GM21529 (cell line): ENCODE measurements around the gene FLNB.

Source experiments
- ATAC-seq: cut with Tn5 transposase; IDR thresholded peaks from one replicate; pipeline ENCODE4 v1.9.1; 2021; ENCODE audit not compliant: unreplicated experiment

The FLNB gene

GRCh38 chr3:58157700-58158099 lies 149.5 kb downstream of the FLNB start:
- ATAC-seq = no peak

DNA sequence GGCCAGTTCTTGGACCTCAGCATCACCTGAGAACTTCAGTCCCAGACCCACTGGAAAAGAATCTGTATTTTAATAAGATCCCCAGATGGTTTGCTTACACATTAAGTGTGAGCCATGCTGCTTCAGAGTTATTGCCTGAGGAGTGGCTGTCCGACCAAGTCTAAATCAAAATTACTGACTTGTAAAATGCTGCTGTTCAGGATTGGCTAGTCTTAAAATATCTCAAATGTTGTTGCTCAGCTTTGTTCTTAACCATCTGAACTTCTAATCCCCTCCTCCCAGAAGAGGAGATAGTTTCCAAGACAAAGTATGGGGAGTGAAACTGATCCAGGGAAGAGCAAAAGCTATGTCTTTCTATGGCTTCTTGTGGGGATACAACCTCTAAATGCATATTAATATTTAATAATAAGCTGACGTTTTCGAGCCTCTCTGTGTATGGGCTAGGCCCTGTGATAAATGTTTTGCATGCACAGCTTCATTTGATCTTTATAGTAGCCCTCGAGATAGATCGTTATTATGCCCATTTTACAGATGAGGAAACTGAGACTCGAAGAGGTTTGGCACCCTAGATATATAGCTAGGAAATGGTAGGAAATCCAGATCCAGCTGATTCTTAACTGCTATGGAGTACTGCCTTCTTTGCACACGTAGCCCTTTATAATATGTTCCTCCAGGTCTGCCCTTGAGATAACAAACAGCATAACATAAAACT lies 150.4 kb downstream of the FLNB start:
- no peak for ATAC-seq

GRCh38 chr3:58160399-58160798 lies 152.2 kb downstream of the FLNB start:
- ATAC-seq = no peak

- ATAC-seq = no peak
Observed at GRCh38 chr3:58161435-58162398, 153.5 kb downstream of the FLNB start.

GRCh38 chr3:58163234-58163633 lies 155.0 kb downstream of the FLNB start:
- ATAC-seq = no peak

GRCh38 chr3:58164199-58164879 lies 156.1 kb downstream of the FLNB start:
- ATAC-seq = no peak

DNA sequence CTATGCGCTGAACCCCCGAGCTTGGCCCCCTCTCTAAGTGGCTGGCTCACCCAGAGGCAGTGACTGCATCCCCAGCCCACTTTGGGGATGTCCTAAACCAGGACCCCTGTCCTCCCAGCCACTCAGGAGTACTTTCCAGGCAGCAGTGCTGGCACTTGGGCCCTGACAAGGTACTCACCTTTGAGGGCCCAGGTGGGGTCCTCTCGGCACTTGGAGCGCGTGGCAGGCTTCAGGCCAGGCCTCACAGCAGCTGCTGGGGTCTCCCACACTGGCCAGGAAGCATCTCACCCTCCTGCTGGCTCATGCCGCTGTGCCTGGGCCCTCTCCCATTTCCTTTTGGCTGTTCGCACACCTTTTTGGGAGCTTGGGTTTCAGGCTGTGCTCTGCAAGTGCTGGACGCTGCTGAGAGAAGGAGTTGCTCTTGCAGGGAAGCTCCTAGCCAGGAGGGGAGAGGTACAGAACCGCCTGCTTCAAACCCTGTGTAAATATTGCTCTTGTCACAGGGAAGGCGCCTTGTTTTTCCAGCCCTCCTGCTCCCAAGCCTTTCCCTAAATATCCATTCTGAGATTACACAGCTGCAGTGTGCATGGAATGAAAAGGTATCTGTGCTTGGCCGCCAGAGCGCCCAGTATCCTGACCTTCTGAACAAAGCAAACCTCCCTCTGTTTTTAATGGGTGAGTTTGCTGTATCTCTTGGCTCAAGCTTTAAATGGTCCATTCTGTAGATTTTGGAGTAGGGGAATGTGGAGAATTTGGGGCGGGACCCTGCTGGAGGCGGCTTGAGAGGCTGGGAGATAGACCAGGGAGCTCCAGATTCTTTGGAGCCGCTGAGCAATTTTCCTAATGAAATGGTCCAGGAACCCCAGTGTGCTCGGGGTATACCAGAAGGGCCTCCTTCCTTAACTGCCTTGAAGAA lies 156.9 kb downstream of the FLNB start:
- ATAC-seq = no peak

GRCh38 chr3:58167431-58168351 lies 159.5 kb downstream of the FLNB start:
- peak; percentile 80 for ATAC-seq

GRCh38 chr3:58168498-58168897 lies 160.3 kb downstream of the FLNB start:
- ATAC-seq = no peak

GRCh38 chr3:58169371-58169770 lies 161.1 kb downstream of the FLNB start:
- ATAC-seq = no peak

GRCh38 chr3:58170376-58170775 lies 162.2 kb downstream of the FLNB start:
- ATAC-seq = no peak

- ATAC-seq = no peak
Observed at GRCh38 chr3:58171126-58171525, 162.9 kb downstream of the FLNB start.

- no peak for ATAC-seq
Observed at GRCh38 chr3:58173029-58173668, 164.9 kb downstream of the FLNB start.

- peak; percentile 44 for ATAC-seq
Observed at GRCh38 chr3:58173669-58174398, 165.6 kb downstream of the FLNB start.

GRCh38 chr3:58175187-58175436 lies 166.9 kb downstream of the FLNB start:
- no peak for ATAC-seq

- ATAC-seq = no peak
Observed at GRCh38 chr3:58175437-58176184, 167.4 kb downstream of the FLNB start.

GRCh38 chr3:58176185-58176530 lies 167.9 kb downstream of the FLNB start:
- no peak for ATAC-seq
